ENCODE results near the gene SEC24D.

DNA sequence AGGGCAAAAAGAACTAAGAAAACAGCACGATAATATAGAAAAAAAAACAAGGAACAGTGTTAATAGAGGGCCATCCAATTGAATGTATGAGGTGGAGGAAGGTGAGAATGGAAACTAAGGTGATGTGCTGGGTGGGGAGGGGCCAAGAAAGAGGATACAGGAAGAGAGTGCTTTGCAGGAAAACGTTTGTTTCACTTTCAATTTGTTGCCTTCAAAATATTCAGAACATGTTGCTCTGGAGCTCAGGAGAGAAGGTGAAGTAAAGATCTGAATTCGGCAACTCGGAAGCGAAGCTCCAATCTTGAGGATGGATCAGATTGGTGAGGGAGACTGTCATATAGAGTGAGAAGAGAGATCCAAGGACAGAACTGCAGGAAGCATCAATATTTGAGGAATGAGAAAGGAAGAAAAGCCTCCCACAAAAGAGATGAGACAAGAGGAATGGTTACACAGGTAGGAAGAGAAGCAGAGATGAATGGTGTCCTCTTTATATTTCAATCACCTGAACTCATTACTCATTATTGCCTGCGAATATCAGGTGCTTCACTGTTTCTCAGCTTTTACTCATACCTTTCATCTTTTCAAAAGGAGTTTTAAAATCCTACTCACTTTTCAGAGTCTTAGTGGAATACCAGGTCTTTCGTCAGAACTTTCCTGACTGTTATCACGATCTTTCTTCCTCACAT lies 14.7 kb upstream of the SEC24D start:
- TF ChIP-seq, protein P1, sequence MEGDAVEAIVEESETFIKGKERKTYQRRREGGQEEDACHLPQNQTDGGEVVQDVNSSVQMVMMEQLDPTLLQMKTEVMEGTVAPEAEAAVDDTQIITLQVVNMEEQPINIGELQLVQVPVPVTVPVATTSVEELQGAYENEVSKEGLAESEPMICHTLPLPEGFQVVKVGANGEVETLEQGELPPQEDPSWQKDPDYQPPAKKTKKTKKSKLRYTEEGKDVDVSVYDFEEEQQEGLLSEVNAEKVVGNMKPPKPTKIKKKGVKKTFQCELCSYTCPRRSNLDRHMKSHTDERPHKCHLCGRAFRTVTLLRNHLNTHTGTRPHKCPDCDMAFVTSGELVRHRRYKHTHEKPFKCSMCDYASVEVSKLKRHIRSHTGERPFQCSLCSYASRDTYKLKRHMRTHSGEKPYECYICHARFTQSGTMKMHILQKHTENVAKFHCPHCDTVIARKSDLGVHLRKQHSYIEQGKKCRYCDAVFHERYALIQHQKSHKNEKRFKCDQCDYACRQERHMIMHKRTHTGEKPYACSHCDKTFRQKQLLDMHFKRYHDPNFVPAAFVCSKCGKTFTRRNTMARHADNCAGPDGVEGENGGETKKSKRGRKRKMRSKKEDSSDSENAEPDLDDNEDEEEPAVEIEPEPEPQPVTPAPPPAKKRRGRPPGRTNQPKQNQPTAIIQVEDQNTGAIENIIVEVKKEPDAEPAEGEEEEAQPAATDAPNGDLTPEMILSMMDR (IDR thresholded peaks at IDR 0.05), result no peak
- TF ChIP-seq POLR2A (IDR thresholded peaks at IDR 0.05), result no peak
- no peak for TF ChIP-seq POLR2AphosphoS5 (IDR thresholded peaks at IDR 0.05)
